ENCODE measurements around the gene KRTAP10-2.

- no peak for TF ChIP-seq CTCF (IDR thresholded peaks at IDR 0.05)
- TF ChIP-seq POLR2A (IDR thresholded peaks at IDR 0.05) = no peak
These were observed 34.6 kb upstream of the KRTAP10-2 start for GRCh38 chr21:44585892-44586291.
